Astrocyte of the spinal cord (primary cell): ENCODE data around the gene ANKS1B.

ENCODE experiments used
- DNase-seq: peaks from one replicate; pipeline ENCODE4 v3.0.0; 2011; ENCODE audit warnings: low read depth, low spot score
- H3K4me3 ChIP-seq: 2 replicates; pipeline ENCODE4 v1.5.1; 2011; ENCODE audit warnings: low read depth, mild to moderate bottlenecking, low read length, moderate library complexity
- CTCF ChIP-seq: IDR thresholded peaks from 2 replicates; pipeline ENCODE4 v1.5.1; 2012; ENCODE audit warnings: low read depth, mild to moderate bottlenecking, low read length, inconsistent platforms
- in situ Hi-C: cut with HindIII; loops from 2 replicates; pipeline ENCODE4 v1.10.0; 2017; ENCODE audit warnings: low sequenced_read_pairs

Gene ANKS1B

DNA sequence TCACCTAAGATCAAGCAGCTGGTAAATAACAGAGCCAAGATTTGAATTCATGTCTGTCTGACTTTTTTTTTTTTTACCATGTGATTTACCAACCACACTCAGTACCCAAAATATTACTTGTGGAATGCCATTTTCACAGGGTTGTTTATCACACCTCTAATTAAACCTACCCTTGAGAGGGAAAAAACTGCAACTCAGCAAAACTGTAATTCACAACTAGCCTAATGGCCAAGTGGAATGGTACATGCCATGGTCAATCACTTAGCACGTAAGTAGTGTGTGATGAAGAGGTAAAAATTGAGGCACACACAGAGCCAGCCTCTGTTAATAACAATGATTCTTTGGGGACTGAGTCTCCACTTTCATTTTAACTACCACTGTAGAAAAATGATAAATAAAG lies 750.0 kb downstream of the ANKS1B start:
- in situ Hi-C loops = no loop called here
- no peak for TF ChIP-seq CTCF
- no peak overlapping the region for H3K4me3 ChIP-seq
- no peak for DNase-seq

- in situ Hi-C loops = no loop called here
- no peak for DNase-seq
- H3K4me3 ChIP-seq = no peak overlapping the region
- no peak for TF ChIP-seq CTCF
These were observed 752.4 kb downstream of the ANKS1B start for GRCh38 chr12:99232324-99232723.

DNA sequence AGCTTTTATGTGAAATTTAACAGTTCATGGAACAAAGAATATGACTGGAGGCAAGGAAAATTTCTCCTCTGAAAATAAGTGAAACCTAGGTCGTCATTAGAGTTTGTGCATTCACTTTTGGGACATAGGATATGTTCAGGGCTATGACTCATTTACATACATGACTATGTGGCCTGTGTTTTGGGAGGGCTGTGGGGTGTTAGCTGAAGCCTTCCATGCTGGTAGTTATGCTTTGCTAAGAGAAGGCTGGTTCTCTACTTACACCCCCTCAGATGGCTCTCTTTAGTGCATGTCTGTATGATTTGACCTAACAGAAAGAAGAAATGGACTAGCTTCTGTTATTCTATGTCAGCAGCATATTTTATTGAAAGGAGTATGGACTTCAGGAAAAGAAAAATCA lies 753.7 kb downstream of the ANKS1B start:
- in situ Hi-C loops = no loop called here
- TF ChIP-seq CTCF = no peak
- no peak overlapping the region for H3K4me3 ChIP-seq
- no peak for DNase-seq

DNA sequence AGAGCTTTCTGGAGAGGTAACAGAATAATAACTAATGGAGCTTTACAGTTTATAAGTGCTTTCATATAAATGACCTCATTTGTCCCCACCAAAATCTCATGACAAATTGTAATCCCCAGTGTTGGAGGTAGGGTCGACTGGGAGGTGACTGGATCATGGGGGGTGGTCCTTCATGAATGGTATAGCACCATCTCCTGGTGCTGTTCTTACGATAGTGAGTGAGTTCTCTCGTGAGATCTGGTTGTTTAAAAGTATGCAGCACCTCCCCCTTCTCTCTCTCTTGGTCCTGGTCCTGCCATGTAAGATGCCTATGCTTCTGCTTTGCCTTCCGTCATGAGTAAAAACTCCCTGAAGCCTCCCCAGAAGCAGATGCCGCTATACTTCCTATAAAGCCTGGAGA lies 760.5 kb downstream of the ANKS1B start:
- DNase-seq = no peak
- no peak overlapping the region for H3K4me3 ChIP-seq
- in situ Hi-C loops = no loop called here
- no peak for TF ChIP-seq CTCF

- no peak for TF ChIP-seq CTCF
- no peak for DNase-seq
- H3K4me3 ChIP-seq = no peak overlapping the region
- in situ Hi-C loops = no loop called here
These were observed 761.2 kb downstream of the ANKS1B start for GRCh38 chr12:99223579-99223978.

DNA sequence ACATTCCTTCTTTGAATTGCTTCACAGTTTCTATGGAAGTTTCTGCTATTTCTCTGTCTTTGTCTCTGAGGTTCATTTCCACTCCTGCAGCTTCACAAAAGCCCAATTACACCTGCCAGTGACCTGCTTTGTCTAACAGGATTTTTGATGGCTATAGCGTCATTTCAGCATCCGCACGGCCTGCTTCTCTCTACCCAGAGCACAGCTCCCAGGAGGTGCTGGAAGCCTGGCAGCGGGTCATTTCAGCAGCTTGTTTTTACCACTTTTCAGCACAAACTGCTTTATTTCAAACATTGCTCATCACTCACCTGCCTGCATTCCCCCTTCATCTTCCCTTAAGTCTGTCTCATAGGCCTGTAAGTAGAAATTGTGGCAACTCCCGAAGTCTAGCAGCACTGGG lies 771.7 kb downstream of the ANKS1B start:
- in situ Hi-C loops = no loop called here
- TF ChIP-seq CTCF = no peak

GRCh38 chr12:99212275-99212674 lies 772.5 kb downstream of the ANKS1B start:
- no peak for DNase-seq
- no peak for TF ChIP-seq CTCF
- in situ Hi-C loops = no loop called here
- H3K4me3 ChIP-seq = no peak overlapping the region

More for the DNA sequence above, 771.7 kb downstream of the ANKS1B start:
- no peak overlapping the region for H3K4me3 ChIP-seq
- DNase-seq = no peak
